PFSK-1 (cell line): ENCODE data around the gene FOLR1. TPM values are rescaled to one million over a fixed set of nuclear protein-coding genes. Genes with fewer than 3 reads are reported as not detected.

Source experiments
- FOXP2 ChIP-seq: optimal IDR thresholded peaks from 2 replicates; pipeline ENCODE3; 2011; ENCODE audit warnings: borderline replicate concordance, control low read depth, inconsistent platforms; ENCODE audit not compliant: insufficient read depth; ENCODE audit errors: extremely low read length, extremely low read depth
- POLR2AphosphoS5 ChIP-seq: IDR thresholded peaks from 2 replicates; pipeline ENCODE4 v1.6.1; 2012; ENCODE audit warnings: low read depth, mild to moderate bottlenecking, control low read depth, low read length, moderate library complexity
- SIN3A ChIP-seq: IDR thresholded peaks from 2 replicates; pipeline ENCODE4 v1.6.1; 2012; ENCODE audit warnings: mild to moderate bottlenecking, low read length, moderate library complexity, borderline replicate concordance; ENCODE audit not compliant: insufficient read depth
- TAF1 ChIP-seq: IDR thresholded peaks from 2 replicates; pipeline ENCODE4 v1.6.1; 2012; ENCODE audit warnings: low read length, control low read depth, borderline replicate concordance; ENCODE audit not compliant: insufficient read depth
- polyA plus RNA-seq: library from polyadenylated mRNA; unstranded; fragments of >200 nt; gene quantifications from one replicate; pipeline ENCODE4 v1.2.1, GENCODE V29; 2012; ENCODE audit warnings: low read depth, missing spikeins; ENCODE audit not compliant: insufficient read length
- TF ChIP-seq, protein P1 (sequence below), 2 experiments: IDR thresholded peaks; 2 replicates each; pipeline versions ENCODE4 v1.6.1 to v1.8.0; 2011 to 2012; ENCODE audit warnings: low read depth in 2 of 2, low read length in 2 of 2, control low read depth in 1 of 2, inconsistent platforms in 1 of 2, mild to moderate bottlenecking in 1 of 2, moderate library complexity in 1 of 2; ENCODE audit not compliant: insufficient read depth in 1 of 2

The FOLR1 gene
- not detected for polyA plus RNA-seq

- TF ChIP-seq FOXP2 (no peak), POLR2AphosphoS5 (no peak), SIN3A (no peak), TAF1 (no peak)
- TF ChIP-seq, protein P1, sequence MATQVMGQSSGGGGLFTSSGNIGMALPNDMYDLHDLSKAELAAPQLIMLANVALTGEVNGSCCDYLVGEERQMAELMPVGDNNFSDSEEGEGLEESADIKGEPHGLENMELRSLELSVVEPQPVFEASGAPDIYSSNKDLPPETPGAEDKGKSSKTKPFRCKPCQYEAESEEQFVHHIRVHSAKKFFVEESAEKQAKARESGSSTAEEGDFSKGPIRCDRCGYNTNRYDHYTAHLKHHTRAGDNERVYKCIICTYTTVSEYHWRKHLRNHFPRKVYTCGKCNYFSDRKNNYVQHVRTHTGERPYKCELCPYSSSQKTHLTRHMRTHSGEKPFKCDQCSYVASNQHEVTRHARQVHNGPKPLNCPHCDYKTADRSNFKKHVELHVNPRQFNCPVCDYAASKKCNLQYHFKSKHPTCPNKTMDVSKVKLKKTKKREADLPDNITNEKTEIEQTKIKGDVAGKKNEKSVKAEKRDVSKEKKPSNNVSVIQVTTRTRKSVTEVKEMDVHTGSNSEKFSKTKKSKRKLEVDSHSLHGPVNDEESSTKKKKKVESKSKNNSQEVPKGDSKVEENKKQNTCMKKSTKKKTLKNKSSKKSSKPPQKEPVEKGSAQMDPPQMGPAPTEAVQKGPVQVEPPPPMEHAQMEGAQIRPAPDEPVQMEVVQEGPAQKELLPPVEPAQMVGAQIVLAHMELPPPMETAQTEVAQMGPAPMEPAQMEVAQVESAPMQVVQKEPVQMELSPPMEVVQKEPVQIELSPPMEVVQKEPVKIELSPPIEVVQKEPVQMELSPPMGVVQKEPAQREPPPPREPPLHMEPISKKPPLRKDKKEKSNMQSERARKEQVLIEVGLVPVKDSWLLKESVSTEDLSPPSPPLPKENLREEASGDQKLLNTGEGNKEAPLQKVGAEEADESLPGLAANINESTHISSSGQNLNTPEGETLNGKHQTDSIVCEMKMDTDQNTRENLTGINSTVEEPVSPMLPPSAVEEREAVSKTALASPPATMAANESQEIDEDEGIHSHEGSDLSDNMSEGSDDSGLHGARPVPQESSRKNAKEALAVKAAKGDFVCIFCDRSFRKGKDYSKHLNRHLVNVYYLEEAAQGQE (IDR thresholded peaks at IDR 0.05; ENCODE audit: insufficient read depth in 1 of 2, low read depth in 2 of 2, low read length in 2 of 2) = no peak
These were observed at the start of gene FOLR1 for GRCh38 chr11:72191961-72192381. Gene FOLR1 (plus strand): TSS chr11:72192140. CDS start chr11:72192174, 34 bp downstream.

DNA sequence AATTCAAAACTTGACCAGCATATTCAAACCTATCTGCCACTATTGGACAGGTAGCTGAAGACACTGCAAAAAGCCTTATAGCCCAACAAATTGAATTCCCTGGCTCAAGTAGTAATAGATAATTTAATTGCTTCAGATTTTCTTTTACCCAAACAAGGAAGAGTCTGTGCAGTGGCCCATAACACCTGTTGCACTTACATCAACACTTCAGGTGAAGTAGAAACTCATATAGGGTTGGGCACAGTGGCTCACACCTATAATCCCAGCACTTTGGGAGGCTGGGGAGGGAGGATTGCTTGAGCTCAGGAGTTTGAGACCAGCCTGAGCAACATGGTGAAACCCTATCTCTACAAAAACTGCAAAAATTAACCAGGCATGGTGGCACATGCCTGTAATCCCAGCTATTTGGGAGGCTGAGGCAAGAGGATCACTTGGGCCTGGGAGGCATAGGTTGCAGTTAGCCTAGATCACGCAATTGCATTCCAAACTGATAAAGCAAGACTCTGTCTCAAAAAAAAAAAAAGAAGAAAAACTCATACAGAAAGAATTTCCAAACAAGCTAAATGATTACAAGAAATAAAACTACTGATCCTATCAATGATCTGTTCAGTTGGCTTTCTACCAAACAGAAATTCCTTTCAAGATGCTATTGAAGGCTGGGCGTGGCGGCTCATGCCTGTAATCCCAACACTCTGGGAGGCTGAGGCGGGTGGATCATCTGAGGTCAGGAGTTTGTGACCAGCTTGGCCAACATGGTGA is 47.0 kb upstream of the FOLR1 start:
- TF ChIP-seq, protein P1 (IDR thresholded peaks at IDR 0.05; ENCODE audit: insufficient read depth in 1 of 2, low read depth in 2 of 2, low read length in 2 of 2) = no peak
- TF ChIP-seq SIN3A (no peak), FOXP2 (no peak), POLR2AphosphoS5 (no peak), TAF1 (no peak)

DNA sequence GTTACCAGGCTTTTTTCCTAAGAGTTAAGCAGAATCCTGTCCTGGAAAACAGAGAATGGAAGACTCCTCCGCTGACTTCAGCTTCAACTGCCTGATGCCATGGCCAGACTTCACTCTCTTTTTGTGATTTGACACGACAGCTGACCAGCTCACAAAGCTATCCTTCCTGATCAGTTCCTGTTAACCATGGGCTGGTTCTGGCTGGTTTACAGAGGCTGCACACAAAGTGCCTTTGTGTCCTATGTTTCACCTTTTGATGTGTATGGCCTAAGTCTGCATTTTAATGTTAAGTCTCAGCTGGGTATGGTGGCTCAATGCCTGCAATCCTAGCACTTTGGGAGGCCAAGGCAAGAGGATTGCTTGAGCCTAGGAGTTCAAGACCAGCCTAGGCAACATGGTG is 45.3 kb upstream of the FOLR1 start:
- TF ChIP-seq, protein P1 (IDR thresholded peaks at IDR 0.05; ENCODE audit: insufficient read depth in 1 of 2, low read depth in 2 of 2, low read length in 2 of 2) = no peak

DNA sequence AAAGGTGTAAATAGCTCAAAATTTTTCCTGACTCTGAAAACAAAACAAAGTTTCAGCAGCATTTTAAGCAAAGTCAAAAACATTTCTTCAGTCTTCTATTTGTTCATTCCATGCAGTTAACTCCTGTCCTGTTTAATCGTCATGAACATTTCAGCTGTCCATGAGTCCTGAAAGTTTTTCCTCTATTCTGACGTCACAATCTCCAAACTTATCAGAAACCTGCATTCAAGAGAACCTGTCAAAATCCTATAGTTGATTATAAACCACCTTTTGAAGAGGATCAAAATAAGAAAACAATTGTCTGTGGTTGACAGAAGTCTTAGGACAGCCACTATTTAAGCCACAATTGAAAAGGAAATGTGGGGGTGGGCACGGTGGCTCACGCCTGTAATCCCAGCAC is 41.1 kb upstream of the FOLR1 start:
- TF ChIP-seq FOXP2 = no peak
- no peak for TF ChIP-seq POLR2AphosphoS5
- TF ChIP-seq SIN3A = no peak
- TF ChIP-seq TAF1 = no peak
- TF ChIP-seq, protein P1 (IDR thresholded peaks at IDR 0.05; ENCODE audit: insufficient read depth in 1 of 2, low read depth in 2 of 2, low read length in 2 of 2) = no peak

DNA sequence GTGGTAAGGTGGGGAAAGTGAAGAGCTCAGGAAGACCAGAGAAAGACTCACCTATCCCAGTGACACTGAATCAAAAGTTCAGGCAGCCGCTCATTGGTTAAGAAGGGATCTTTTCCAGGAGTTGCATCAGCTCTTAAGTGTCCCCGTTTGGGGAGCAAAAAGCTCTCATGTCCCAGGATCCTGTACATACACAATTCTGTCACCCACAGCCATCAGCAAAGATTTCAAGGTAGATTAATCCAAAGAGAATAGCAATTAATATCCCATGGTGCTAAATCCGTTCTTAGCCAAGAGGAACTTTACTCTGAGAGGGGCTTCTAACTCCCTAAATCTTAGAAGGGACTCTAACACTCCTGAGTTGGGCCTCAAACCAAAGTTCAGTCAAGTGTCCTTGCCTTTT is 37.1 kb upstream of the FOLR1 start:
- TF ChIP-seq, protein P1 (IDR thresholded peaks at IDR 0.05; ENCODE audit: insufficient read depth in 1 of 2, low read depth in 2 of 2, low read length in 2 of 2) = no peak
- TF ChIP-seq POLR2AphosphoS5 = no peak
- no peak for TF ChIP-seq TAF1
- TF ChIP-seq SIN3A = no peak
- TF ChIP-seq FOXP2 = no peak
